Endodermal cell (in vitro differentiated cells): Measurements from ENCODE around the gene RAB14. TPM values are rescaled to one million over a fixed set of nuclear protein-coding genes. Genes with fewer than 3 reads are reported as not detected.

Experiments used
- DNase-seq: peaks from one replicate; pipeline ENCODE4 v3.0.0-alpha.2; 2017
- H3K27ac ChIP-seq: 2 replicates; pipeline ENCODE4 v1.5.1; 2013; ENCODE audit warnings: mild to moderate bottlenecking, low read depth, low read length, moderate library complexity
- H3K27me3 ChIP-seq: 2 replicates; pipeline ENCODE4 v1.6.1; 2013; ENCODE audit warnings: mild to moderate bottlenecking, low read length, moderate library complexity; ENCODE audit not compliant: insufficient read depth, control insufficient read depth, poor library complexity, severe bottlenecking
- H3K36me3 ChIP-seq: 2 replicates; pipeline ENCODE4 v1.7.0; 2013; ENCODE audit warnings: mild to moderate bottlenecking, low read length, moderate library complexity; ENCODE audit not compliant: control insufficient read depth, insufficient read depth
- H3K4me1 ChIP-seq: one replicate; pipeline ENCODE4 v1.7.0; 2013; ENCODE audit warnings: low read length; ENCODE audit not compliant: control insufficient read depth, insufficient read depth
- H3K4me3 ChIP-seq: 2 replicates; pipeline ENCODE4 v1.5.1; 2013; ENCODE audit warnings: mild to moderate bottlenecking, low read length, moderate library complexity
- H3K9ac ChIP-seq: 2 replicates; pipeline ENCODE4 v1.6.1; 2013; ENCODE audit warnings: mild to moderate bottlenecking, low read length, moderate library complexity; ENCODE audit not compliant: poor library complexity, severe bottlenecking; ENCODE audit errors: extremely low read depth
- H3K9me3 ChIP-seq: 2 replicates; pipeline ENCODE4 v1.6.1; 2013; ENCODE audit warnings: mild to moderate bottlenecking, low read length, moderate library complexity; ENCODE audit not compliant: control insufficient read depth
- H3K27ac Mint-ChIP-seq: 2 replicates; pipeline ENCODE4 v1.8.0; 2020; ENCODE audit warnings: mixed read lengths
- H3K27me3 Mint-ChIP-seq: 2 replicates; pipeline ENCODE4 v1.8.0; 2021; ENCODE audit warnings: mild to moderate bottlenecking, mixed read lengths; ENCODE audit not compliant: insufficient read depth
- H3K36me3 Mint-ChIP-seq: 2 replicates; pipeline ENCODE4 v1.8.0; 2020; ENCODE audit warnings: low read depth, mixed read lengths
- H3K4me1 Mint-ChIP-seq: 2 replicates; pipeline ENCODE4 v1.8.0; 2020; ENCODE audit warnings: mixed read lengths
- H3K4me3 Mint-ChIP-seq: 2 replicates; pipeline ENCODE4 v1.8.0; 2020; ENCODE audit warnings: mild to moderate bottlenecking, moderate library complexity, mixed read lengths
- H3K9me3 Mint-ChIP-seq: 2 replicates; pipeline ENCODE4 v1.8.0; 2020; ENCODE audit warnings: mild to moderate bottlenecking, mixed read lengths
- WGBS, 2 experiments: methylation state at CpG; one replicate each; pipeline versions ENCODE4 v1.1.5 to v1.1.7; 2013; ENCODE audit warnings: missing lambda C conversion rate in 2 of 2, mixed read lengths in 1 of 2; ENCODE audit not compliant: insufficient coverage in 1 of 2, insufficient read length in 1 of 2; 5-methylcytosine and 5-hydroxymethylcytosine counted together
- total RNA-seq, 2 donors: library from RNA; stranded (reverse); fragmentation: NEBNext Ultra II Directional in 1 of 2; extraction: Animal tissue kit (Norgen Biotek cat#: 25700) in 1 of 2; gene quantifications; 2 replicates in 1 of 2; 3 replicates in 1 of 2; pipeline ENCODE4 v1.2.1, GENCODE V29; 2021
- TF ChIP-seq, protein P1 (sequence below): fragments of 200-600 bp; sonication (generic); conservative IDR thresholded peaks from 2 replicates; pipeline ENCODE4 v1.5.0; 2021; ENCODE audit warnings: antibody characterized with exemption, mild to moderate bottlenecking

RAB14 gene
- total RNA-seq, 2 donors from 2014 or later, result 35.9 to 40.7 TPM

DNA sequence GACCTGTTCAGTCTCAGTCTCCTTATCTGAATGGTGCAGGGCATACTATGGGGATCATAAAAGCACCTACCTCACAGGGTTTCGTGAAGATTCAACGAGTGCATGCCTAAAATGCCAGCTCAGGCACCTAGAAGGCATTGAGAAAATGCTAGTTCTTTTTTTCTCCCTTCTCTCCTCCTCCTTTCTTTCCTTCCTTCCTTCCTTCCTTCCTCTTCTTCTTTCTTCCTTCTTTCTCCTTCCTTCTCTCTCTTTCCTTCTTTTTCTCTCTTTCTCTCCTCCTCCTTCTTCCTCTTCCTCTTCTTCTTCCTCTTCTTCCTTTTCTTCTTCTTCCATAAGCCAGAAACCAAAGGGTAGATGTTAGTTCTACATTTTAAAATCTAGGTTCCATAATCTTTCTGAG, 12.3 kb upstream of the RAB14 start:
- no peaks in the 10 kb centered on the region for H3K36me3 Mint-ChIP-seq
- no peak overlapping the region for H3K4me3 Mint-ChIP-seq
- H3K27ac ChIP-seq, result no peak overlapping the region
- H3K9me3 Mint-ChIP-seq, result no peaks in the 10 kb centered on the region
- no peaks in the 10 kb centered on the region for H3K36me3 ChIP-seq
- no peak overlapping the region for H3K27ac Mint-ChIP-seq
- H3K9ac ChIP-seq, result no peak overlapping the region
- H3K27me3 Mint-ChIP-seq, result peaks cover 2% of the 10 kb centered on the region
- no peaks in the 10 kb centered on the region for H3K4me1 ChIP-seq
- H3K4me3 ChIP-seq, result no peak overlapping the region
- no peaks in the 10 kb centered on the region for H3K9me3 ChIP-seq
- TF ChIP-seq, protein P1, sequence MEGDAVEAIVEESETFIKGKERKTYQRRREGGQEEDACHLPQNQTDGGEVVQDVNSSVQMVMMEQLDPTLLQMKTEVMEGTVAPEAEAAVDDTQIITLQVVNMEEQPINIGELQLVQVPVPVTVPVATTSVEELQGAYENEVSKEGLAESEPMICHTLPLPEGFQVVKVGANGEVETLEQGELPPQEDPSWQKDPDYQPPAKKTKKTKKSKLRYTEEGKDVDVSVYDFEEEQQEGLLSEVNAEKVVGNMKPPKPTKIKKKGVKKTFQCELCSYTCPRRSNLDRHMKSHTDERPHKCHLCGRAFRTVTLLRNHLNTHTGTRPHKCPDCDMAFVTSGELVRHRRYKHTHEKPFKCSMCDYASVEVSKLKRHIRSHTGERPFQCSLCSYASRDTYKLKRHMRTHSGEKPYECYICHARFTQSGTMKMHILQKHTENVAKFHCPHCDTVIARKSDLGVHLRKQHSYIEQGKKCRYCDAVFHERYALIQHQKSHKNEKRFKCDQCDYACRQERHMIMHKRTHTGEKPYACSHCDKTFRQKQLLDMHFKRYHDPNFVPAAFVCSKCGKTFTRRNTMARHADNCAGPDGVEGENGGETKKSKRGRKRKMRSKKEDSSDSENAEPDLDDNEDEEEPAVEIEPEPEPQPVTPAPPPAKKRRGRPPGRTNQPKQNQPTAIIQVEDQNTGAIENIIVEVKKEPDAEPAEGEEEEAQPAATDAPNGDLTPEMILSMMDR, result no peak
- no peak for DNase-seq
- H3K27me3 ChIP-seq, result no peaks in the 10 kb centered on the region
- 85 to 95% methylated on average over 2 of the region's 2 CpGs for WGBS, 2 experiments
- peaks cover 3% of the 10 kb centered on the region for H3K4me1 Mint-ChIP-seq

DNA sequence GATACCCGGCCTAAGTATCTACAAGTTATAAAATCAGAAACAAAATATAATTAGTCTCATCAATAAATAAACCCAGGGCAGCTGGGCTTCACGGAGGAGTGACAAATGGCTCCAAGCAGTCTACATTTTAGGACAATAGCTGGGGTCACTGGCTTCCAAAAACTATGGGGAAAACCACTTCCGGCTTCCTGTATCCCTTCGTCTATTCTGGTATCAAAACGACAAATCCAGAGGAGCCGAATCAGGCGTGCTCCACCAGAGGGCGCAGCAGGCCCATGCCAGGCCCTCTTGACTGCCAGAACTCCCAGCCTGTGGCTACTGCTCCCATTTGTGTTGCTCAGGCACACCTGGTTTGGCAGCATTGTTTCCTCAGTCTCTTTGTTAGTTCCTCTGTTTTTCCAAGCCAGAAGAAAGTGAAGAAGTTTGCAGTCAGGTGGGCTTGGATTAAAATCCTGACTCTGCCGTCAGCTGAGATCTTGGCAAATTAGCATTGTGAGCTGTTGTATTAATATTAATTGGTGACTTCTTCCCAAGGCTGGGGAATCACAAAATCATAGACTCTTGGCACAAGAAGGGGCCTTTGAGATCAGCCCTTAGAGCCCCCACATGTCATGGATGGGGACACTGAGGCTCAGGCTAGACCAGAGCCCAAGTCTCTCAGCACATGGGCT, 11.6 kb upstream of the RAB14 start:
- Mint-ChIP-seq H3K4me1 (peaks cover 3% of the 10 kb centered on the region), H3K9me3 (no peaks in the 10 kb centered on the region), H3K36me3 (no peaks in the 10 kb centered on the region), H3K27ac (no peak overlapping the region), H3K27me3 (peaks cover 2% of the 10 kb centered on the region), H3K4me3 (no peak overlapping the region)
- Histone ChIP-seq H3K4me1 (no peaks in the 10 kb centered on the region), H3K9me3 (no peaks in the 10 kb centered on the region), H3K4me3 (no peak overlapping the region), H3K27ac (no peak overlapping the region), H3K27me3 (no peaks in the 10 kb centered on the region), H3K36me3 (no peaks in the 10 kb centered on the region), H3K9ac (no peak overlapping the region)
- WGBS, 2 experiments, result 13 to 27% methylated on average over 7 to 9 of the region's 9 CpGs
- TF ChIP-seq, protein P1, result peak; percentile 98
- peak; percentile 98 for DNase-seq

DNA sequence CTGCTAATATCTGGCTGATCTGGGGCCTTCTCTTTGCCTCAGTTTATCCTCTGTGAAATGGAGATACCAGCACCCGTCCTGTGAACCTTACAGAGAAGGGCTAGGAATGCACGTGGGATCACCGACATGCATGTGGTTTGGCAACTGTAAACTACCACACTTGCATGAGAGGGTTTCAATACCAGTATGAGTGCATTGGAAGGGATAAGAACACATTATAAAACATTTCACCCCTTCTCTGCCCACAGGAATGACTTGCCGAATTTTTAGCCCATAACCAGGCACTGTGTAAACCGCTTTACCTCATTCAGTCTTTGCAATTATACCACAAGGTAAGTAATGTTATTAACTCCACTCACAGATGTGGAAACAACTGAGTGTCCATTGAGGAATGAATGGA, 8.9 kb upstream of the RAB14 start:
- Mint-ChIP-seq H3K27me3 (peaks cover 2% of the 10 kb centered on the region), H3K27ac (no peak overlapping the region), H3K36me3 (no peaks in the 10 kb centered on the region), H3K4me1 (peaks cover 11% of the 10 kb centered on the region), H3K9me3 (peaks cover 3% of the 10 kb centered on the region), H3K4me3 (no peak overlapping the region)
- TF ChIP-seq, protein P1, result no peak
- H3K4me1 ChIP-seq, result no peaks in the 10 kb centered on the region
- no peak overlapping the region for H3K4me3 ChIP-seq
- no peak overlapping the region for H3K27ac ChIP-seq
- WGBS, 2 experiments, result 75 to 95% methylated on average over 4 to 5 of the region's 5 CpGs
- H3K27me3 ChIP-seq, result no peaks in the 10 kb centered on the region
- H3K9me3 ChIP-seq, result no peaks in the 10 kb centered on the region
- no peaks in the 10 kb centered on the region for H3K36me3 ChIP-seq
- no peak for DNase-seq
- H3K9ac ChIP-seq, result no peak overlapping the region
